HK-2 (cell line): Measurements from ENCODE around the gene PCP2.
A peak's percentile ranks its signal among the peaks of the same experiment; 100 is the strongest.
"Not testable (repeated sequence)": the region's sequence is repeated elsewhere in the genome, so short reads cannot be mapped to it uniquely, and the experiment has no call there.

ENCODE experiments used
- DNase-seq: peaks from one replicate; pipeline ENCODE4 v3.0.0-alpha.2; 2018; ENCODE audit not compliant: unreplicated experiment

PCP2 gene

GRCh38 chr19:7661744-7662538 lies 28.4 kb upstream of the PCP2 start:
- DNase-seq: no peak

GRCh38 chr19:7658219-7658686 lies 24.7 kb upstream of the PCP2 start:
- no peak for DNase-seq

GRCh38 chr19:7657131-7657751 lies 23.7 kb upstream of the PCP2 start:
- no peak for DNase-seq

GRCh38 chr19:7655581-7655980 lies 22.1 kb upstream of the PCP2 start:
- DNase-seq: no peak

GRCh38 chr19:7654401-7654800 lies 20.9 kb upstream of the PCP2 start:
- DNase-seq: no peak

- DNase-seq: peak; percentile 86
Observed at GRCh38 chr19:7652061-7652641, 18.6 kb upstream of the PCP2 start.

- no peak for DNase-seq
Observed at GRCh38 chr19:7650148-7650547, 16.6 kb upstream of the PCP2 start.

- DNase-seq: no peak
Observed at GRCh38 chr19:7648265-7649014, 14.9 kb upstream of the PCP2 start.

- no peak for DNase-seq
Observed at GRCh38 chr19:7647156-7647555, 13.6 kb upstream of the PCP2 start.

- no peak for DNase-seq
Observed at GRCh38 chr19:7646426-7646700, 12.8 kb upstream of the PCP2 start.

- no peak for DNase-seq
Observed at GRCh38 chr19:7645656-7646425, 12.3 kb upstream of the PCP2 start.

GRCh38 chr19:7645163-7645562 lies 11.6 kb upstream of the PCP2 start:
- DNase-seq: no peak

- DNase-seq: no peak
Observed at GRCh38 chr19:7644550-7644877, 11.0 kb upstream of the PCP2 start.

- not testable (repeated sequence) for DNase-seq
Observed at GRCh38 chr19:7643629-7644549, 10.4 kb upstream of the PCP2 start.

- no peak for DNase-seq
Observed at GRCh38 chr19:7643031-7643415, 9.5 kb upstream of the PCP2 start.

GRCh38 chr19:7642295-7643030 lies 8.9 kb upstream of the PCP2 start:
- DNase-seq: no peak

- no peak for DNase-seq
Observed at GRCh38 chr19:7641290-7642276, 8.1 kb upstream of the PCP2 start.

GRCh38 chr19:7640803-7641202 lies 7.3 kb upstream of the PCP2 start:
- no peak for DNase-seq

GRCh38 chr19:7639863-7640348 lies 6.4 kb upstream of the PCP2 start:
- no peak for DNase-seq
